GM18951 (cell line): ENCODE data around the gene PRKCZ.
"Not testable (repeated sequence)": the region's sequence is repeated elsewhere in the genome, so short reads cannot be mapped to it uniquely, and the experiment has no call there.

Experiments used
- POLR2A ChIP-seq: IDR thresholded peaks from 4 replicates; pipeline ENCODE4 v1.6.1; 2011; ENCODE audit warnings: mild to moderate bottlenecking; ENCODE audit not compliant: insufficient read length, insufficient read depth; ENCODE audit errors: extremely low read depth
- in situ Hi-C: fragments of 300-500 bp; cut with MboI; formaldehyde crosslinking; loops from one replicate; pipeline ENCODE4 v1.12.0; 2022; ENCODE audit warnings: low sequenced_read_pairs, mixed read lengths, inconsistent platforms; ENCODE audit not compliant: unreplicated experiment

The PRKCZ gene

DNA sequence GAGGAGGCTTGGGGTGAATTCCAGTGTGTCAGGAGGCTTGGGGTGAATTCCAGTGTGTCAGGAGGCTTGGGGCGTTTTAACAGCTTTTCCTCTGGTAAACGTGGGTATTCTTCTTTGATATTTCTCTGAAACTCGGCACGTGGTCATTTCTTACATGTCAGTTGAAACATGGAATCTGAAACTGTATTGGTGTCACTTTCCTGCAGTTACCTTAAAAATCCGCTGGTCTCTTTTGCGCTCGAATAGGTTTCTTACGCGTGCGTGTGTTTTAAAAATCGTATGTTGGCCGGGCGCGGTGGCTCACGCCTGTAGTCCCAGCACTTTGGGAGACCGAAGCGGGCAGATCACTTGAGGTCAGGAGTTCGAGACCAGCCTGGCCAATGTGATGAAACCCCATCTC, 33.5 kb downstream of the PRKCZ start:
- in situ Hi-C loops: no loop called here
- no peak for TF ChIP-seq POLR2A

DNA sequence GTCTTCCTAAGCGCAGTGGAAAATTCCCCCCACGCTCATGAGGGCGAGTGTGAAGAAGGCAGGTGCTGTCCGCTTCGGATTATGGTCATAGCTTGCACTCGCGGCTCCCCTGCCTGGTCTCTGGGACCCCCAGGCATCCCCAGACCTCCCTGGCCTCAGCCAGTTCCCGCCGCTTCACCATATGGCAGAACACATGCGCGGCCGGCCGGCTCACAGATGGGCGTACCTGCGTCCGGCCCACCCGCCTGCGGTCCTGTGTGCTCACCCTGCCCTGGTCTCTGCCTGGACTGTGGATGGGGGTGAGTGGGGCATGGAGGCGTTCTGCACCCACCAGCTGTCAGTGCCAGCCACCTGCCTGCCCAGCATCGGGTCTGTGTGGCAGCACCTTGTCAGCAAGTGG, 34.1 kb downstream of the PRKCZ start:
- no peak for TF ChIP-seq POLR2A
- in situ Hi-C loops: no loop called here

DNA sequence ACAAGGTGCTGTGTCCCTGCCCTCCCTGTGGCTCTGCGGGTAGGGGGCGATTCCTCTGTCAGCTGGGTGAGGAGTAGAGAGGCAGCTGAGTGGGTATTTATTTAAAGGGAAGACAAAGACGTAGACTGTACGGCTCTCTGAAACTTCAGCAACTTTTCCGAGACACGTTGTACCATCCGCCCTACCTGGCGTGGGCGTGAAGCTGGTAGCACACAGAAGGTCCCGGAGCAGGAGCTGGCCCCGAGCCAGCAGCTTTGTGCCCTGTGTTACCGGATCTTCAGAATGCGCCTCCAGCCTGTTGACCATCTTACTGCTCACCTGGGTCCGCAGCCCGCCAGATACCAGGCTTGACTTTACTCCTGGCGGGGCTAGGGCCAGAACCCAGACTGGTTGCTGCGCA, 34.9 kb downstream of the PRKCZ start:
- no peak for TF ChIP-seq POLR2A
- in situ Hi-C loops: no loop called here

DNA sequence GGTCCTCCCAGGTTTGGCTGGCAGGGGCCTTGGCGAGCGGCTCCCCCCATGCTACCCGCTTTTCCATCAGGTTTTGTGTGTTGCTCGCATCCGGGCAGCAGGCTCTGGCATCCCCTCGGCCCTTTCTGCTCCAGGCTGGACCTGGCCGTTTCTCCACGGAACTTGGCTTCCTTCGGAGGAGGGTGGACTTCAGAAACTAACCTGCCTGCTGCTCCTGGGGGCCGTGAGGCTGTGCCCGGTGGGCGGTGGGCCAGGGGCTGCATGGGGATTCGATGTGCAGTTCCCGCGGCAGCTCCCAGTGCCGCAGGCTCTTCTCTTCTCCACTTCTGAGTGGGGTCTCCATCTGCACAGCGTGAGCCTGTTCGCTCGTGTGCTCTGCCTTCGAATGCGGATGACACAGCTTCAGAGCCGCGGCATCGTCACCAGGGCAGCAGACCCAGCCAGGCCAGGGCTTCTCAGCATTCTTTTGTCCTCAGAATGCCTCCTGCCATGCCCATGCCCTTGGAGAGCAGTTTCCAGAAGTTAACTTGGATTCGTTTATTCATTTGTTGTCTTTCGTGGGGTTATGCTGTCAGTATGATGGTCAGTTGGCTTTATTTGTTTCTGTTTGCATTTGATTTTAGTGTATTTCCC, 36.4 kb downstream of the PRKCZ start:
- in situ Hi-C loops: no loop called here
- TF ChIP-seq POLR2A: no peak

DNA sequence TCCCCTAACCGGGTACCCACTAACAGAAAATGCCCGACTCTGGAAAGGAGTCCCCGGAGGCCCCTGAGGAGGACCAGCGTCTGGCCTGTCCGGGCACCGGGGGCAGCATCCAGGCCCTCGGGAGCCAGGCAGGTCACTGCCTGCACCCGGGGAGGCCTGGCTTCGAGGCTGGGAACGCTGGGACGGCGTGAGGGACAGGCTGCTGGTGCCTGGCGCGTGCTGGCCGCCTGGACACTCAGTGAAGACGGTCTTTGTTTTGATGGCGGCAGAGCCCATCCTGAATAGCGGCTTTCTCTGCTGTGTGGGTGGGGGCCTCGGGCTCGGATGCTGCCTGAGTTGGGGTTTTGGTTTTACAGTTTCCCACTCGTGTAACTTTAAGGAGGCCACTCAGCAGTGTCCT, 37.6 kb downstream of the PRKCZ start:
- TF ChIP-seq POLR2A: no peak
- in situ Hi-C loops: no loop called here

DNA sequence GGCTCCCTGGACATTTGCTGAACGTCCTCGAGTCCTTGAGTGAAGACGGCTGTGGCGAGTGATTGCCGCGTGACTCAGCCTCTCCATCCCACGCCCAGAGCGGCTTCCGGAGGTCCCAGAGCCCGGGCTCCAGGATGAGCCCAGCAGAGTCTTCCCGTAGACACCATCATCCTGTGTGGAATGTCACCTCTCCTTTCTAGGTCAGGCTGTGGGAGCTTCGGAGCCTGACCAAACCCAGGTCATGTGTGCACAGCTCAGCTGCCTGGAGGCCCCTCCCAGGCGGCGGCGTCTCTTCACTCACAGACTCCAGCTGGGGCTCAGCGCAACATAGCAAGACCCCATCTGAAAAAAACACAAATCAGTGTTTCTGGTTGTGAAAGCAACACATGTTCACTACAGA, 38.2 kb downstream of the PRKCZ start:
- TF ChIP-seq POLR2A: no peak
- in situ Hi-C loops: no loop called here

DNA sequence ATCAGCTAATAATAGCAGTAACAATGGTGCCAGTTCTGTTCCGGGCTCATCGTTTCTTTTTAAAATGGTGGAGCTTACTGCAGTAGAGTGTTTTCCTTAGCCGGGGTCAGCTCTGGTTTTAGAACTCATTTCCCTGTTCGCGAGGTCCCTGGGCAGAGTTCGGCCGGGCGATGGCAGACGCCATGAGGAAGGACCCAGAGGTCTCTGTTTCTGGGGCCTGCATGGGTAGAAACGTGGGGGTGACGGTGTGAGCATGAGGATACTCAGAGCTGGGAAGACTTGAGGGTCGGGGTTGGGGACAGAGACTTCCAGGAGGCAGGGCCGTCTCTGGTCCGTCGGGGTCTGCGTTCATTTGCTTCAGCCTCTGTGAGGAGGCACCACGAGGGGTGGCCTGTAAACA, 38.8 kb downstream of the PRKCZ start:
- in situ Hi-C loops: no loop called here
- TF ChIP-seq POLR2A: no peak

DNA sequence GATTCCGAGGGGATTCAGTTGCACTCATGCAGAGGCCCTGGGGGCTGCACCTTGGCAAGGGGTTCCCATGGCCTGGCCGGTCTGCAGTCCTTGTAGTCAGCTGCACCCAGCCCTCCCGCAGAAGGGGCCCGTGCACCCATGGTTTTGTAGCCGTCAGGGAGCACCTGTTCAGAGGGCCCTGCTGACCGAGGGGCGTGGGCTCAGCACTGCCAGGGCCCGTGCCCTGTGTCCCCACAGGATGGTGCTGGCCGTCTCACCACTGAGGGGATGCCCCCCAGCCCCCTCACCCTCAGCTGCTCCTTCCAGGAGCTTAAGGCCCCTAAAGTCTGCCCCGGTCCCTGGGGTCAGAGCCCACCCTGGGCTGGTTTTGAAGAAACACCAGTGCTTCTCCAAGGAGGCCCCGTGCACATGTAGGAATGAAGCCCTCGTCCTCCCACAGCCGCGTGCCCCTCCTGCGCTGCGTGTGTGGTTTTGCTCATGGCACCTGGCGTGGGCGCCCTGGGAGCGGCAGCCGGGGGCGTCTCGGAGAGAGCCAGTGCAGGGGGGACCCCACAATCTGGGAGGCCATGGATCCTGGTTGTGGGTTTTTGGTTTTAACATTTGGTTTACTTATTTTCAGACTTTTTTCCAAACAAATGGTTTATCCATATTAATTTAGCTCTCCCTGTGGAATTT, 40.1 kb downstream of the PRKCZ start:
- TF ChIP-seq POLR2A: no peak
- in situ Hi-C loops: no loop called here

DNA sequence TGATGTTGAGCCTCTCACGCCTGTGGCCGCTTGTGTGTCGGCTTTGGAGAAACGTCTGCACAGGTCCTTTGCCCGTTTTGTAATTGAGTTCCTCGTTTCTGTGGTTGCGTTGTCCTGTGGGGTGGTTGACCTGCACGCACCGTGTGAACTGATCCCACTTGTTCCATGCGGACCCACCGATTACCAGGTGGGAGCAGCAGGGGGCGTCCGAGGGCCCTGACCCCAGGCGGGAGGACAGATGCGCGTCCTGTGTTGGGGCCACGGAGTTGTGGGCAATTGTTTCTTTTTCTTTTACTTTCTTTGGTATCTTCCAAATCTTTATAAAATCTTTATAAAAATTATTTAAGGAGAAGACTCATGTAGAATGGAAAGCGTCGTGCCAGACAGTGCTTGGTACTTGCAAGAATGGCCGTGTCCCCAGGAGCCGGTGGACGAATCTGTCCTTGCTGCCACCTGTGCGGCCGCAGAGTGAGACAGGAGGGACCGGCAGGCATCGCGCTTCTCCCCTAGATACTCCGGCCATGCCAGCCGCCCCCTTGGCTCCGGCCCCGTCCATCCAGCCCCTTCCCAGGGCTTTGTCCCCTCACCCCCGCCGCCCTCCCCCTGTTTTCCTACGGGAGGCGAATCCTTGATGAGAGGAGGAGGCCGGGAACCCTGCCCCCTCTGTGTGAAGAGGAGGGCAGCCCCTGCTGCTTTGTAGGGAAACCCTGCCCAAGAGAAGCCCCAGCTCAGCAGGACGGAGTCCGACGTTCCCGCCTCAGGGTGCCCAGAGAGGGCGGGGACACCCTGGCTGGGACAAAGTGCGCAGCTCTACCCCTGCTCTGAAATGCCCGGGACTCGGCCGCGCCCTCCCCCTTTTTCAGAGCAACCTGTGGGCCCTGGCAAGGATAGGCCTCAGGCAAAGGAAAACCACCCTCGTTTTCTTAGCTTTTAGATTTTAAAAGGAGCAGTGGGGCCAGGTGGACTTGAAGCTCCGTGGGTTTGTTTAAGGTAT, 41.7 kb downstream of the PRKCZ start:
- TF ChIP-seq POLR2A: no peak
- in situ Hi-C loops: no loop called here

DNA sequence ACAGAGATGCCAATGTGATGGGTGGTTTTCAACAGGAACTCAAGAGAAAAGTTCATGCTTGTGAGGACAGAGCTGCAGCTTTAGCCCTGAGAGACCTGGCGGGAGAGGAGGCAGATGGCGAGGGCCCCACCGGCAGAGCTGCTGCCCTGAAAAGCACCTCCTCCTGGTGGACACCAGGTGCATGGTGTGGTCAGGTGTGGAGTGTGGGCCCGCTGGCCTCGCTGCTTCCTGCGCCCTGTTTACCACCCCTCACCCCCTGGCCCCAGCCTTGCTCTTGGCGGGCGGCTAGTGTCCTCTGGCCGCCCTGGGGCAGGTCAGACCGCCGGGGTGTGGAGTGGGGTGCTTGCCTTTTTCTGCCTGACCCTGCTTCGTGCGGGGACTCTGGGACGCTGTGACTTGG, 42.8 kb downstream of the PRKCZ start:
- in situ Hi-C loops: no loop called here
- TF ChIP-seq POLR2A: no peak

DNA sequence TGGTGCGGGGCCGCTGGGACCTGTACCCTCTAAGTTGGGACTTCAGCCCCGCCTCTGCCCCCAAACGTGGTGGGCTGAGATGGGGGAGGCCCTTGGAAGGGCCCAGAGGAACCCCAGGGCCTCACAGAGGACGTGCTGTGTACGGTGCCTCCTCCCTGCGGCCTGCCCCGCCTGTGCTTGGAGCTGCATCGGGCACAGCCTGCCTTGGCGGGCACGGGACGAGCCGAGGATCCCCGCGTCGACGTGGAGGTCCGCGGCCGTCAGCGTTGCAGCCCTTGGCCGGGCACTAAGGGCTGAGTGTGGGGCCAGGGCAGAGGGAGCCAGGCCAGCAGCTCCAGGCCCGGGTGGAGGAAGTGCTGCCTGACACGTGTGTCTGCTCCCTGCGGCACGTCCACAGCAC, 43.4 kb downstream of the PRKCZ start:
- TF ChIP-seq POLR2A: no peak
- in situ Hi-C loops: no loop called here

DNA sequence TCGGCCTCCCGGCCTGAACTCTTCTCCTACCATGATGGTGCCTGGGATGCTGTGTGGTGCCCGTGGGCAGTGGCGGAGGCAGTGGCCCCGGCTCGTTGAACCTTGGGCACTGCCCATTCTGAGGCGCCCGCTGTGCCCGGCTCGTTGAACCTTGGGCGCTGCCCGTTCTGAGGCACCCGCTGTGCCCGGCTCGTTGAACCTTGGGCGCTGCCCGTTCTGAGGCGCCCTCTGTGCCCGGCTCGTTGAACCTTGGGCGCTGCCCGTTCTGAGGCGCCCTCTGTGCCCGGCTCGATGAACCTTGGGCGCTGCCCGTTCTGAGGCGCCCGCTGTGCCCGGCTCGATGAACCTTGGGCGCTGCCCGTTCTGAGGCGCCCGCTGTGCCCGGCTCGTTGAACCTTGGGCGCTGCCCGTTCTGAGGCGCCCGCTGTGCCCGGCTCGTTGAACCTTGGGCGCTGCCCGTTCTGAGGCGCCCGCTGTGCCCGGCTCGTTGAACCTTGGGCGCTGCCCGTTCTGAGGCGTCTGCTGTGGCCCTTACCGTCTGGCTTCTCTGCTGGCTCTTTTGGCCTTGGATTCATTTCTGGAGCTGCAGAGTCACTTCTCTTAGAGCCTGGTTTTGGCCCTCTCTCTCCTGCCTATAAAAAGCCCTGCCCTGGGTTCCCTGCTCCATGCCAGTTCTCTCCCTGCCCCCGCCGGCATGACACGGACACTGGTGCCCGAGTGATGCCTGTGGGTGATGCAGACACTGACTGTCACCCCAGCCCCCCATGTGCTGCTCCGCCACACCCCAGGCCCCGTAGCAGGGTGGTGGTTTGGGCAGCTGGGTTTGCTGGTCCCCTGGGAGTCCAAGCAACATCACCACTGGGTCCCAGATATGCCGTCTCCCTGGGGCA, 44.3 kb downstream of the PRKCZ start:
- in situ Hi-C loops: not testable (repeated sequence)

DNA sequence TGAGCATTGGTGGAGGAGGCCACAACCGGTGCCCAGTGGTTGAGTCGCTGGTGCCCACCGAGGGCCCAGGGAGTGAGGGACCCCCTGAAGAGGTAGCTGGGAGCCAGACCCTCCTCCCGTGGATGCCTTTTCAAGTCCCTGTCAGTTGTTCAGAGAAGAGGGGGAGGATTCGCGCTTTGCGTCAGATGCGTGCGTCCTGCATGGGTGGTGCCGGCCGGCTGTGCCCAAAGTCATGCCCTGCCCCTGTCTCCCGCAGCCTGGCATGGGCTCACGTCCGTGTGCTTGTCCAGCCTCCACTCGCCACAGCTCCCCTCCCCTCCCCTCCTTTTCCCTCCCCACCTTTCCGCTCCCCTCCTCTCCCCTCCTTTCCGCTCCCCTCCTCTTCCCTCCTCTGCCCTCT, 45.2 kb downstream of the PRKCZ start:
- no peak for TF ChIP-seq POLR2A
- in situ Hi-C loops: no loop called here
